Endothelial cell of umbilical vein (primary cell): Measurements from ENCODE around the gene FOXN1.

Source experiments
- EZH2 ChIP-seq: IDR thresholded peaks from 2 replicates; pipeline ENCODE4 v1.6.1; 2012; ENCODE audit warnings: borderline replicate concordance, low read depth, mild to moderate bottlenecking, moderate library complexity, low read length, inconsistent platforms; ENCODE audit not compliant: severe bottlenecking
- GATA2 ChIP-seq: IDR thresholded peaks from 2 replicates; pipeline ENCODE4 v1.7.0; 2011; ENCODE audit warnings: low read depth, mild to moderate bottlenecking, moderate library complexity, mixed read lengths, low read length; ENCODE audit not compliant: insufficient read length, insufficient read depth
- JUN ChIP-seq: IDR thresholded peaks from 2 replicates; pipeline ENCODE4 v1.6.1; 2011; ENCODE audit warnings: borderline replicate concordance, low read depth; ENCODE audit not compliant: insufficient read length, insufficient read depth
- MAX ChIP-seq: IDR thresholded peaks from 2 replicates; pipeline ENCODE4 v1.6.1; 2011; ENCODE audit not compliant: insufficient read depth, insufficient read length
- MYC ChIP-seq: IDR thresholded peaks from one replicate; pipeline ENCODE4 v1.6.1; 2011; ENCODE audit warnings: mild to moderate bottlenecking, low read depth, low read length
- POLR2A ChIP-seq: IDR thresholded peaks from 2 replicates; pipeline ENCODE4 v1.6.1; 2012; ENCODE audit warnings: low read depth, mild to moderate bottlenecking, control low read depth, low read length
- POLR2AphosphoS5 ChIP-seq: IDR thresholded peaks from 2 replicates; pipeline ENCODE4 v1.6.1; 2012; ENCODE audit warnings: low read depth, mild to moderate bottlenecking, control low read depth, low read length, moderate library complexity; ENCODE audit not compliant: insufficient read depth
- TF ChIP-seq, protein P1 (sequence below), 2 donors: IDR thresholded peaks; 1 replicate in 1 of 2; 2 replicates in 1 of 2; pipeline ENCODE4 v1.5.1; 2011; ENCODE audit warnings: low read length in 2 of 2, mild to moderate bottlenecking in 2 of 2, moderate library complexity in 2 of 2, control low read depth in 1 of 2, inconsistent platforms in 1 of 2, low read depth in 1 of 2; ENCODE audit not compliant: insufficient read depth in 1 of 2; ENCODE audit errors: extremely low read depth in 1 of 2

DNA sequence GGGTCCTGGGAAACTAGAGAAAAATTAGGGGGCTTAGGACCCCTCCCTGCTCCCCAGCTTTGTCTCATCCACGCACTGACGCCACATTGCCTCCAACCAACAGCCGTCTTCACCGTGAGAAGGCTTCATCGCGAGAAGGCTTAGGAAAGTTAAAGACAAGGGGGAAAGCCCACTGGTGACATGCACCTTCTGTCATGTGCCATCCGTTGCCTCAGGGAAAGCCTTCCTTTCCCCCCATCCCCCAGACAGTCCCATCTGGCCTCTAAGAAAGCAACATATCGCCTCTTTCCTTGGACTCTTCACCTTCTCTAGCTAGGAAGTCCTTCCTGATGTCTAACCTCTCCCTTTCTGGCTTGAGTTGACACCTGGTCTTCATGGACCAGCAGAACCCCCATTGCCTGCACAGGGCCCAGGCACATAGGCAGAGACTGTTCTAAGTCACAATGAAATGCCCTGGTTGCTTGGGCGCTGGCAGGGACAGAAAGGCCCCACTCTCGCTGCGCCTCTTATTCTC lies 2.1 kb downstream of the FOXN1 start:
- TF ChIP-seq, protein P1, sequence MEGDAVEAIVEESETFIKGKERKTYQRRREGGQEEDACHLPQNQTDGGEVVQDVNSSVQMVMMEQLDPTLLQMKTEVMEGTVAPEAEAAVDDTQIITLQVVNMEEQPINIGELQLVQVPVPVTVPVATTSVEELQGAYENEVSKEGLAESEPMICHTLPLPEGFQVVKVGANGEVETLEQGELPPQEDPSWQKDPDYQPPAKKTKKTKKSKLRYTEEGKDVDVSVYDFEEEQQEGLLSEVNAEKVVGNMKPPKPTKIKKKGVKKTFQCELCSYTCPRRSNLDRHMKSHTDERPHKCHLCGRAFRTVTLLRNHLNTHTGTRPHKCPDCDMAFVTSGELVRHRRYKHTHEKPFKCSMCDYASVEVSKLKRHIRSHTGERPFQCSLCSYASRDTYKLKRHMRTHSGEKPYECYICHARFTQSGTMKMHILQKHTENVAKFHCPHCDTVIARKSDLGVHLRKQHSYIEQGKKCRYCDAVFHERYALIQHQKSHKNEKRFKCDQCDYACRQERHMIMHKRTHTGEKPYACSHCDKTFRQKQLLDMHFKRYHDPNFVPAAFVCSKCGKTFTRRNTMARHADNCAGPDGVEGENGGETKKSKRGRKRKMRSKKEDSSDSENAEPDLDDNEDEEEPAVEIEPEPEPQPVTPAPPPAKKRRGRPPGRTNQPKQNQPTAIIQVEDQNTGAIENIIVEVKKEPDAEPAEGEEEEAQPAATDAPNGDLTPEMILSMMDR (IDR thresholded peaks at IDR 0.05; ENCODE audit: extremely low read depth in 1 of 2, insufficient read depth in 1 of 2, low read depth in 1 of 2, low read length in 2 of 2), result no peak
- TF ChIP-seq POLR2AphosphoS5 (no peak), MYC (no peak), MAX (no peak), POLR2A (no peak), JUN (no peak), EZH2 (no peak), GATA2 (no peak)
